ENCODE data around the gene EGR4. TPM values are rescaled to one million over a fixed set of nuclear protein-coding genes. Genes with fewer than 3 reads are reported as not detected.

EGR4 gene
- total and polyA plus RNA-seq, 2 of the 4 experiments (the other 2 are of a cell fraction), result not detected

DNA sequence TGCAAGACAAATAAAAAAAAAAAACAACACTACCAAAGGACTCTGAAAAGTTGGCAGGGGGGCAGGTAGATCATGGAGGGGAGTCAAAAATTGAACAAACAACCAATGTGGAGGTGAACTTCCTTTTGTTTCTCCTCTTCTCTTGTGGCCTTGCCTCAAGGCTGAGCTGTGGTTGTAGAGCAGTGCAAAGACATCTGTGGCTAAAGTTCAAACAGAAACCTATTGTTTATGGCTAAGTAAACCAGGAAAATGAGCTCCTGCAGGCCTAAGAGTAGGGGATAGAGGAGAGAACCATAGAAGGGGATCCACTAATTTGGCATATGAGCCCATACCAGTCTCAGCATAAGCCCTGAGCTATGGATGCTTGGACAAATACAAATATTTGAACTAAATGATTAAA, 40.2 kb upstream of the EGR4 start:
- no peak overlapping the region for H3K56ac ChIP-seq (ENCODE audit: extremely low read depth, insufficient read depth, low read length)
- TF ChIP-seq FOS (IDR thresholded peaks at IDR 0.05; ENCODE audit: low read depth, low read length) (no peak), CEBPB (IDR thresholded peaks at IDR 0.05; ENCODE audit: low read depth, low read length) (no peak), NFE2L2 (IDR thresholded peaks at IDR 0.05; ENCODE audit: low read depth, low read length) (no peak), BHLHE40 (IDR thresholded peaks at IDR 0.05; ENCODE audit: low read depth, low read length) (no peak), MXI1 (IDR thresholded peaks at IDR 0.05; ENCODE audit: borderline replicate concordance, low read depth, low read length) (no peak), MAFK (IDR thresholded peaks at IDR 0.05; ENCODE audit: low read depth, low read length) (no peak), SMC3 (IDR thresholded peaks at IDR 0.05; ENCODE audit: low read depth, low read length) (no peak), RCOR1 (IDR thresholded peaks at IDR 0.05; ENCODE audit: insufficient replicate concordance, low read length) (no peak)
- TF ChIP-seq, protein P1, sequence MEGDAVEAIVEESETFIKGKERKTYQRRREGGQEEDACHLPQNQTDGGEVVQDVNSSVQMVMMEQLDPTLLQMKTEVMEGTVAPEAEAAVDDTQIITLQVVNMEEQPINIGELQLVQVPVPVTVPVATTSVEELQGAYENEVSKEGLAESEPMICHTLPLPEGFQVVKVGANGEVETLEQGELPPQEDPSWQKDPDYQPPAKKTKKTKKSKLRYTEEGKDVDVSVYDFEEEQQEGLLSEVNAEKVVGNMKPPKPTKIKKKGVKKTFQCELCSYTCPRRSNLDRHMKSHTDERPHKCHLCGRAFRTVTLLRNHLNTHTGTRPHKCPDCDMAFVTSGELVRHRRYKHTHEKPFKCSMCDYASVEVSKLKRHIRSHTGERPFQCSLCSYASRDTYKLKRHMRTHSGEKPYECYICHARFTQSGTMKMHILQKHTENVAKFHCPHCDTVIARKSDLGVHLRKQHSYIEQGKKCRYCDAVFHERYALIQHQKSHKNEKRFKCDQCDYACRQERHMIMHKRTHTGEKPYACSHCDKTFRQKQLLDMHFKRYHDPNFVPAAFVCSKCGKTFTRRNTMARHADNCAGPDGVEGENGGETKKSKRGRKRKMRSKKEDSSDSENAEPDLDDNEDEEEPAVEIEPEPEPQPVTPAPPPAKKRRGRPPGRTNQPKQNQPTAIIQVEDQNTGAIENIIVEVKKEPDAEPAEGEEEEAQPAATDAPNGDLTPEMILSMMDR (conservative IDR thresholded peaks at IDR 0.05; ENCODE audit: low read depth, low read length), result no peak
- TF ChIP-seq, protein P2, sequence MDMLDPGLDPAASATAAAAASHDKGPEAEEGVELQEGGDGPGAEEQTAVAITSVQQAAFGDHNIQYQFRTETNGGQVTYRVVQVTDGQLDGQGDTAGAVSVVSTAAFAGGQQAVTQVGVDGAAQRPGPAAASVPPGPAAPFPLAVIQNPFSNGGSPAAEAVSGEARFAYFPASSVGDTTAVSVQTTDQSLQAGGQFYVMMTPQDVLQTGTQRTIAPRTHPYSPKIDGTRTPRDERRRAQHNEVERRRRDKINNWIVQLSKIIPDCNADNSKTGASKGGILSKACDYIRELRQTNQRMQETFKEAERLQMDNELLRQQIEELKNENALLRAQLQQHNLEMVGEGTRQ (IDR thresholded peaks at IDR 0.05; ENCODE audit: low read depth, low read length), result no peak
- H4K5ac ChIP-seq (ENCODE audit: low read depth, low read length), result no peak overlapping the region
- no peak overlapping the region for H3K4me2 ChIP-seq (ENCODE audit: low read depth, low read length)
- H2AK5ac ChIP-seq (ENCODE audit: low read depth, low read length), result no peak overlapping the region
- H2BK5ac ChIP-seq (ENCODE audit: low read depth, low read length, poor library complexity, severe bottlenecking), result no peak overlapping the region
- H2BK15ac ChIP-seq (ENCODE audit: low read depth, low read length), result no peak overlapping the region
- no peaks in the 10 kb centered on the region for H3K9me1 ChIP-seq (ENCODE audit: insufficient read depth, low read length)
- no peaks in the 10 kb centered on the region for H3K36me3 ChIP-seq (ENCODE audit: control insufficient read depth, insufficient read depth, low read length)
- H3K4ac ChIP-seq (ENCODE audit: low read depth, low read length), result no peak overlapping the region
- no peak overlapping the region for H2BK120ac ChIP-seq (ENCODE audit: low read depth, low read length)
- no peak overlapping the region for H2AK9ac ChIP-seq (replicated peaks; ENCODE audit: low read depth, low read length, poor library complexity)
- H2BK20ac ChIP-seq (ENCODE audit: low read depth, low read length), result no peak overlapping the region
- no peak overlapping the region for H3K9ac ChIP-seq (ENCODE audit: low read depth, low read length)
- POLR2A ChIA-PET (ENCODE audit: unreplicated experiment), result no interaction called here
- intact Hi-C loops (cut with micrococcal nuclease) (no loop called here), dilution Hi-C loops (cut with HindIII; ENCODE audit: low sequenced_read_pairs, unreplicated experiment) (no loop called here), in situ Hi-C loops (cut with MboI; ENCODE audit: low sequenced_read_pairs) (no loop called here)
- CTCF ChIA-PET, result no interaction called here
- H4K20me1 ChIP-seq (ENCODE audit: insufficient read depth, low read length), result no peaks in the 10 kb centered on the region
- no peaks in the 10 kb centered on the region for H3K4me1 ChIP-seq (ENCODE audit: control insufficient read depth, insufficient read depth, low read length)
- H2AFZ ChIP-seq (replicated peaks; ENCODE audit: low read length, poor library complexity), result no peak overlapping the region
- BruUV-seq (replicated peaks), result no TSS peak
- no peak overlapping the region for H3K23ac ChIP-seq (ENCODE audit: low read depth, low read length)
- no peaks in the 10 kb centered on the region for H3K79me1 ChIP-seq (ENCODE audit: low read depth in 1 of 2, low read length in 2 of 2)
- no peak overlapping the region for H4K91ac ChIP-seq (ENCODE audit: insufficient read depth, low read depth, low read length)
- H3K27ac ChIP-seq (ENCODE audit: insufficient read depth, low read length), result no peak overlapping the region
- no peak overlapping the region for H4K8ac ChIP-seq (ENCODE audit: low read depth in 2 of 2, low read length in 2 of 2)
- no peaks in the 10 kb centered on the region for H3K9me3 ChIP-seq (ENCODE audit: control insufficient read depth, insufficient read depth, low read length)
- no peak overlapping the region for H3K18ac ChIP-seq (ENCODE audit: low read depth, low read length)
- H3K27me3 ChIP-seq (ENCODE audit: control insufficient read depth, insufficient read depth, low read length), result no peaks in the 10 kb centered on the region; the same call in 1 of the 2 replicates
- H3K4me3 ChIP-seq (ENCODE audit: insufficient read depth, low read depth, low read length), result no peak overlapping the region
- ATAC-seq (ENCODE audit: low read depth) (no peak), DNase-seq (no peak)
- H3K14ac ChIP-seq (replicated peaks; ENCODE audit: low read depth, low read length), result no peak overlapping the region

Measured in IMR-90 (cell line).